ENCODE measurements around the gene CACNA1C.

The CACNA1C gene

GRCh38 chr12:2523844-2524243, 471.1 kb downstream of the CACNA1C start:
- DNase-seq (ENCODE audit: low read depth): no peak

- DNase-seq (ENCODE audit: low read depth): no peak
Measured at GRCh38 chr12:2526371-2526770, 473.6 kb downstream of the CACNA1C start.

GRCh38 chr12:2528001-2528400, 475.2 kb downstream of the CACNA1C start:
- no peak for DNase-seq (ENCODE audit: low read depth)

- DNase-seq (ENCODE audit: low read depth): no peak
Measured at GRCh38 chr12:2529807-2530206, 477.0 kb downstream of the CACNA1C start.

GRCh38 chr12:2531371-2531770, 478.6 kb downstream of the CACNA1C start:
- DNase-seq (ENCODE audit: low read depth): no peak

GRCh38 chr12:2533036-2533435, 480.2 kb downstream of the CACNA1C start:
- no peak for DNase-seq (ENCODE audit: low read depth)

GRCh38 chr12:2535583-2536204, 482.9 kb downstream of the CACNA1C start:
- DNase-seq (ENCODE audit: low read depth): no peak

- DNase-seq (ENCODE audit: low read depth): no peak
Measured at GRCh38 chr12:2536724-2537123, 483.9 kb downstream of the CACNA1C start.

GRCh38 chr12:2537868-2538541, 485.2 kb downstream of the CACNA1C start:
- no peak for DNase-seq (ENCODE audit: low read depth)

- no peak for DNase-seq (ENCODE audit: low read depth)
Measured at GRCh38 chr12:2539938-2540337, 487.2 kb downstream of the CACNA1C start.

- no peak for DNase-seq (ENCODE audit: low read depth)
Measured at GRCh38 chr12:2540535-2540941, 487.8 kb downstream of the CACNA1C start.

GRCh38 chr12:2541631-2542204, 488.9 kb downstream of the CACNA1C start:
- no peak for DNase-seq (ENCODE audit: low read depth)

GRCh38 chr12:2543801-2544200, 491.0 kb downstream of the CACNA1C start:
- no peak for DNase-seq (ENCODE audit: low read depth)

GRCh38 chr12:2544230-2544629, 491.4 kb downstream of the CACNA1C start:
- DNase-seq (ENCODE audit: low read depth): no peak

- DNase-seq (ENCODE audit: low read depth): no peak
Measured at GRCh38 chr12:2547273-2548044, 494.7 kb downstream of the CACNA1C start.

- DNase-seq (ENCODE audit: low read depth): no peak
Measured at GRCh38 chr12:2548081-2548480, 495.3 kb downstream of the CACNA1C start.

- no peak for DNase-seq (ENCODE audit: low read depth)
Measured at GRCh38 chr12:2550561-2551411, 498.0 kb downstream of the CACNA1C start.

GRCh38 chr12:2551412-2551900, 498.7 kb downstream of the CACNA1C start:
- DNase-seq (ENCODE audit: low read depth): no peak

GRCh38 chr12:2552000-2552756, 499.4 kb downstream of the CACNA1C start:
- no peak for DNase-seq (ENCODE audit: low read depth)

- no peak for DNase-seq (ENCODE audit: low read depth)
Measured at GRCh38 chr12:2553388-2554126, 500.8 kb downstream of the CACNA1C start.

All from stimulated activated CD8-positive, alpha-beta memory T cell treated with anti-CD3 and anti-CD28 coated beads, Interleukin-15, amount 100 ng/mL, for 24 hours (primary cell).